Subcutaneous adipose tissue (tissue), 4 donors: ENCODE results near the gene FHL5. TPM values are rescaled to one million over a fixed set of nuclear protein-coding genes. Genes with fewer than 3 reads are reported as not detected.

Source experiments
- total RNA-seq, 4 donors: library from RNA; depleted of rRNA; stranded (reverse); fragments of >200 nt; gene quantifications; one replicate each; pipeline ENCODE4 v1.1.0, GENCODE V29; 2016
- TF ChIP-seq, protein P1 (sequence below): fragments of 450-650 bp; IDR thresholded peaks from one replicate; pipeline ENCODE4 v1.5.1; 2016; ENCODE audit warnings: low read depth, mild to moderate bottlenecking, control low read depth, antibody characterized with exemption, moderate library complexity

The FHL5 gene
- total RNA-seq, 4 donors from 2014 or later = 26.7 to 38.6 (median 35.9) TPM

DNA sequence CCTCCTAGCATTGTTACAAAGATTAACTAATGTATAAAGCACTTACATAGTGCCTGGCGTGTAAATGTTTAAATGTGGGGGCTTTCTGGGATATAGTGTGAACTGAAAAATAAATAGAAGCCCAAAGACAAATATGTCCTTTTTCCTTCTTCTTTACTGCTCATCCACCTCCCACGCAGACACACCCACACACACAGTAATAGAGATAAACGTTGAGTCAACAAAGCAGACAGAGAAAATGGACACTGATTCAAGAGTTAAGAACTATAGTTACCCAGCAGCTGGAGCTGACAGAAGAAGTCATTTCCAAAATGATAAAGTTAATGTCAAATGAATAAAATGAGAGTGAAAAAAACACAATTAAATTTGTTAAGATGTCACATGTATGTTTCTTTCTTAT lies 68.3 kb downstream of the FHL5 start:
- TF ChIP-seq, protein P1, sequence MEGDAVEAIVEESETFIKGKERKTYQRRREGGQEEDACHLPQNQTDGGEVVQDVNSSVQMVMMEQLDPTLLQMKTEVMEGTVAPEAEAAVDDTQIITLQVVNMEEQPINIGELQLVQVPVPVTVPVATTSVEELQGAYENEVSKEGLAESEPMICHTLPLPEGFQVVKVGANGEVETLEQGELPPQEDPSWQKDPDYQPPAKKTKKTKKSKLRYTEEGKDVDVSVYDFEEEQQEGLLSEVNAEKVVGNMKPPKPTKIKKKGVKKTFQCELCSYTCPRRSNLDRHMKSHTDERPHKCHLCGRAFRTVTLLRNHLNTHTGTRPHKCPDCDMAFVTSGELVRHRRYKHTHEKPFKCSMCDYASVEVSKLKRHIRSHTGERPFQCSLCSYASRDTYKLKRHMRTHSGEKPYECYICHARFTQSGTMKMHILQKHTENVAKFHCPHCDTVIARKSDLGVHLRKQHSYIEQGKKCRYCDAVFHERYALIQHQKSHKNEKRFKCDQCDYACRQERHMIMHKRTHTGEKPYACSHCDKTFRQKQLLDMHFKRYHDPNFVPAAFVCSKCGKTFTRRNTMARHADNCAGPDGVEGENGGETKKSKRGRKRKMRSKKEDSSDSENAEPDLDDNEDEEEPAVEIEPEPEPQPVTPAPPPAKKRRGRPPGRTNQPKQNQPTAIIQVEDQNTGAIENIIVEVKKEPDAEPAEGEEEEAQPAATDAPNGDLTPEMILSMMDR = no peak

DNA sequence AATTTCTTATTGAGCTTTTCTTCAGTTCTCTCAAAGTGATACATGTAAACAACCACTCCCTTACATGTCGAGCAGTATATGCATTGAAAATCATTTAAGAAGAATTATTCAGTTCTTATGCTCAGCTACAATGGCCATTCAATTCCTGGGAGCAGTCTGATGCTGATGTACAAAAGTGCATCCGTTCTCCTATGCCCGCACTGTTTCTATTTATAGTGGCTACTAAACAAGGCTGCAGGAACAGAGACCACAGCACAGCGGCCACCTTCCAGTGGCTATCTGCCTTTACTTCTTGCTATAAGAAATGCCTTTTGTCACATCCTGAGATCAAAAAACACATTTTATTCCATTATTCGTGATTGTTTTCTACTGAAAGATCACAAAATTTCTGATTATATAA lies 82.2 kb downstream of the FHL5 start:
- TF ChIP-seq, protein P1 = no peak

DNA sequence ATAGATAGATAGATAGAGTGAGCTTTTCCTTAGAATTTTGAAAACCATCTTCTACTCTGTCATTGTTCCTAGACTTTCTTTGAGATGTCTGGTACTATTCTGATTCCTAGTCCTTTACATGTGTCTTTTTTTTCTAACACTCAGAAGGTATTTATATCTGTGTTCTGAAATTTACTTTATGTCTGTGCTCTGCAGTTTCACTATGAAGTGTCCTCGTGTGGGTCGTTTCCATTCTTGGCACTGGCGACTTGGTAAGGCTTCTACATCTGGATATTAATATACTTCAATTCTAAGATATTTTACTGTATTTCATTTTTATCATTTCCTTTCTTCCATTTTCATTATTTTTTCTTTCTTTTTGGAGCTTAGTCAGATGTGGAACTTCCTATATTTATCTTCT lies 87.0 kb downstream of the FHL5 start:
- TF ChIP-seq, protein P1 = no peak

DNA sequence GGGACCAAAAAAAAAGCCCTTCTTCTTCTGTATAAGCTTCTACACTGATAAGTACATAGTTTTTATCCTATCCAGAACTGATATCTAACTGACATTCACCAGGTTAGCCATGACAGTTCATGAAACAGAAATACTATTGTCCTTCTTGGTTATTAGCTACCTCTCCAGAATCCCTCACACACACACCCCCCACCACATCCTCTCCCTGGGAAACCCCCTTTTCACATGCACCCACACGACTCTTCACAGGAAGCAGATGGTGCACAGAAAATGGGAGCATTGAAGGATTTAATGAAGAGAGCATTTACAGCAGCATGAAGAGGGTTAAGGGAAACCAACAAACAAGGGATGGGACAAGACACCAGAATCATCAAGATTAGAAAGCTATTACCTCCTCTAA lies 88.9 kb downstream of the FHL5 start:
- TF ChIP-seq, protein P1 = no peak

DNA sequence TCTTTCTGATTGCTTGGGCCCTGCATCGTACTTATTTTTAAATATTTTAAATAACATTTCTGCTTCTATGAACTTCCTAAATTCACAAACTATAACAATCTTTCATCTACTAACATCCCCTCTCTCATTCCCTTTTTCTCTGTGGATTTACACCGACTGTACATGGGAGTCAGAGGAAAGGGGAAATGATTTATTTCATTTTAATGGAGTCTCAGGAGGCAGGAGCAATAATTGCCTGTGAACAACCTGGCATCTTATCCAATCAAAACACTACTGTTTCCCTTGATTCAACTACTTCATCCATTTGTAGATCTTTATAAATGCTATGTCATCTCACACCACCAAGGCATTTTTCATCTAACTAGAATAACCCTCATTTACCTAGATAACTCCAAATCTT lies 89.6 kb downstream of the FHL5 start:
- TF ChIP-seq, protein P1 = no peak

DNA sequence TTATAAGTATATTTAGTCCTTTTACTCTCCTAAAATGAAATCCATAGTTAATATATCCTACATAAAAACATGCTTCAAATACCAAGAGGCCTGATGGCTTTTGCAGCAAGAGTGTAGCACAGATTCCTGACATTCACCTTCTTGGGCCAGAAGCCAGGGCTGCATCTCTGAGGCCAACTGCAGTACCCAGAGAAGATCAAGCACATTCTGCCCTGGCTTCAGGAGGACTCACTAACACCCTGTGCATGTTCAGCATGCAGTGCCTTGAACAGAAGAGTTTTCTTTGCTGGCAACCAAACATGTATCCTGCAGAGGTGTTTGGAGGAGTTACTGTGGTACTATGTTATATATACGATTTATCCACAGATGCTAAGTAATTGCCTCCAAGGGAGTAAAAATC lies 90.3 kb downstream of the FHL5 start:
- TF ChIP-seq, protein P1 = no peak

DNA sequence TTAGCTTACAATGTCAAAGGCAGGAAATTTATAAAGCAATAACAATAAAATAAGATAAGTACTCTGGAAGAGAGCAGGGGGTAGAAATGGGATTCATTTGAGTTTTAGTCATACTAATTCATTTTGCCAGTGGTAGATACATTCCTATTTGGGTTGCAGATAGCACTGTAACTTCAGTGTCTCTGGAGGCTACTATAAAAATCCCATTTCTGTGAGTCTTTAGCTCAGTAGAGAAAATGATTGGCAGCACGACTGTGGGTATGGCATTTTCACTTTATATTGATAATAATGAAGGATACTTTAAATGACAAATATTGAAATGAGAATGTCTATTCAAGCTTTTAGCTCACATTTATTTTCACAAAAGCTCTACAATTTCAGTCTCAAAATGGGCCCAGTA lies 93.6 kb downstream of the FHL5 start:
- TF ChIP-seq, protein P1 = no peak
